HT1080 (cell line): Measurements from ENCODE around the gene RFPL3. TPM values are rescaled to one million over a fixed set of nuclear protein-coding genes. Genes with fewer than 3 reads are reported as not detected.
"Not testable (repeated sequence)": the region's sequence is repeated elsewhere in the genome, so short reads cannot be mapped to it uniquely, and the experiment has no call there.

ENCODE experiments used
- DNase-seq: peaks from one replicate; pipeline ENCODE4 v3.0.0-alpha.2; 2015; ENCODE audit warnings: low read depth
- total RNA-seq: library from RNA; depleted of rRNA; stranded (reverse); fragments of >200 nt; shearing (Covaris generic); gene quantifications from 2 replicates; pipeline ENCODE4 v1.2.3, GENCODE V29; 2014

Gene RFPL3
- total RNA-seq, 1 experiment from 2014 or later = not detected

- no peak for DNase-seq
Observed at GRCh38 chr22:32329202-32329645, 28.4 kb upstream of the RFPL3 start.

- no peak for DNase-seq
Observed at GRCh38 chr22:32331236-32331917, 26.3 kb upstream of the RFPL3 start.

GRCh38 chr22:32331918-32332725 lies 25.5 kb upstream of the RFPL3 start:
- DNase-seq = no peak

- no peak for DNase-seq
Observed at GRCh38 chr22:32333141-32333768, 24.4 kb upstream of the RFPL3 start.

GRCh38 chr22:32333769-32334659 lies 23.7 kb upstream of the RFPL3 start:
- DNase-seq = no peak

DNA sequence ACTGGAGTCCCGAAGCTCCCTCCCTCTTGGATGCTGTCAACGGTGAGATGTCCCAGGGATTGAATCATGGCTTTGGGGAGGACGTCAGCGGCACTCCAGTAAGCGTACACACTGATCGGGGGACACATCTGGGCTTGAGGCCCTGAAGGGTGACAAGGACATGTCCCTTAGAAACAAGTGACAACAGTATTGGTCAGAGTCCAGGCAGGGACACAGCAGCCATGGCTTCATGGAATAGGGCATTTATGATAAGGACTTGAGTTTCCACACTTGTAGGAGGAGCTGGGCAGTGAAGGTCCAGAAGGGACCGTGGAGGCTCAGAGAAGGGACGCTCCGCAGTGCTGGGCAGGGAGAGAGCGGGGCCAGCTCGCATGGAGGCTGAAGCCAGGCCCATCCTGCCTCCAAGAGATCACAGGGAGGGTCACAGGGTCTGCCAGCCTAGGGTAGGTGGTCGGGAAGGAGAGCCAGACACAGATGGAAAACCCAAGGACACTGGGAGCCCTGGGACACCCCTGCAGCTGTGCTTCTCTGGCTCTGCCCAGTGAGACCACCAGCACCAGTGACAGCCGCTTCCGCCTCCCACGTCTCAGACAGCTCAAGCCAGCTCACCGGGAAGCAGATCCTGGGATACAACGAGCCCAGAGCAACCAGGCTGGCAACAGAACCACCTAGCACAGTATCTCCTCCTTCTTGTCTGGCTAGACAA lies 22.9 kb upstream of the RFPL3 start:
- DNase-seq = no peak

DNA sequence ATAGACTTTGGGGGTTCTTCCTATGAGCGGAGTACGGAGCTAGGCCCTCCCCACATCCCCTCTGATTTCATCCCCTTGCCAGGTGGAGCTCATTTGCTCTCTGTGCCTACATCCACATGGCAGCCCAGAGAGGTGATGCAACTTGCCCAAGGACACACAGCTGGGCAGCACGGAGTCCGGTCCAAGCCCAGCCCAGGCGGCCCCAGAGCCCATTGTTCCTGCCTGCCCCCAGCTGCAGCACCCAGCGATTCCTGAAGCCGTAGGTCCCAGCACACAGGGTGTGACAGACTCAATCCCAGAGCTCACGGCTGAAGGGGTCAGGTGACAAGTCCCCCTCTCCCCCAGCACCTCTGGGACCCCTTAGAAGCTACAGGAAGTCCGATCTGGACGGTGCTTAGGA lies 22.2 kb upstream of the RFPL3 start:
- no peak for DNase-seq

GRCh38 chr22:32336121-32336603 lies 21.5 kb upstream of the RFPL3 start:
- DNase-seq = no peak

DNA sequence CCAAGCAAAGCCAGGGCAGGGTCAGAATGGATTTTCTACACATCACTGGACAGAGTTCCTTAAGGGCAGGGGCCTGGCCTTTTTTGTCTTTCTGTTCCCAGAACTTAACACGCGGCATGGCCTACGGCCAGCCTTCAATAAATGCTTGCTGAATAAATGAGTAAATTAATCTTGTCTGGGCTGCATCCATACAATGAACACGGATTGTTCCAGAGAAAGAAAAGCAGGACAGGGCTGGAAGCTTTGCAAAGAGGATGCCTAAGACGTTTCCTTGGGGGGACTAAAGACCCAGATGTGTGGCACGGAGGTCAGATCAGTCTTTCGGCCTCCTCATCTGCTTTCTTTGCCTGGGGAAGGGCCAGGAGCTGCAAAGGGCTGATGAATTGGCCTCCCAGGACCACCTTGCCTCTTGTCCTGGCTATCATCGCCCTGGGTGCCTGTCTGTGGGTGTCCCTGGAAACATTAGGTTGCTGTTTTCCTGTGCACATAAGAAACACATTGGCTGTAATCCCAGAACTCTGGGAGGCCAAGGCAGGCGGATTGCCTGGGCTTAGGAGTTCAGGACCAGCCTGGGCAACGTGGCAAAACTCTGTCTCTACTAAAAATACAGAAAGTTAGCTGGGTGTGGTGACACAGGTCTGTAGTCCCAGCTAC lies 20.8 kb upstream of the RFPL3 start:
- DNase-seq = no peak

GRCh38 chr22:32337425-32337824 lies 20.2 kb upstream of the RFPL3 start:
- DNase-seq = not testable (repeated sequence)

DNA sequence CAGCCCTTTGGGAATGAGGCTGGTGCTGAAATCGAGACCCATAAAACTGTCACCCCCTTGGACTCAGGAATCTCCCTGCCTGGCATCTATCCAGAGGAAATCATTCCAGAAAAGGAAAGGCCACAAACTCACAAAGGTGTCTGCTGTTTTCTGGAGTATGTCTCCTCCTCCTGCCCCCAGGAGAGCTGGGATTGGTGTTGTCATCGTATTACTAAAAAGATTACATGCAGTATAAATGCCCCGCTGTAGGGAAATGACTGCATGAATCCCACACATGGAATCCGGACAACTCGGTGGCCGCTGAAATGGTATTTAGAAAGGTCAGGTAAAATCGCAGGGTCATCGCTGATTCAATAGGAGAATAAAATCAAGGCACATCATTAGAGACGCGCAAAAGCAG lies 18.9 kb upstream of the RFPL3 start:
- DNase-seq = no peak

GRCh38 chr22:32339190-32340012 lies 18.3 kb upstream of the RFPL3 start:
- no peak for DNase-seq

GRCh38 chr22:32340411-32340810 lies 17.3 kb upstream of the RFPL3 start:
- DNase-seq = no peak

DNA sequence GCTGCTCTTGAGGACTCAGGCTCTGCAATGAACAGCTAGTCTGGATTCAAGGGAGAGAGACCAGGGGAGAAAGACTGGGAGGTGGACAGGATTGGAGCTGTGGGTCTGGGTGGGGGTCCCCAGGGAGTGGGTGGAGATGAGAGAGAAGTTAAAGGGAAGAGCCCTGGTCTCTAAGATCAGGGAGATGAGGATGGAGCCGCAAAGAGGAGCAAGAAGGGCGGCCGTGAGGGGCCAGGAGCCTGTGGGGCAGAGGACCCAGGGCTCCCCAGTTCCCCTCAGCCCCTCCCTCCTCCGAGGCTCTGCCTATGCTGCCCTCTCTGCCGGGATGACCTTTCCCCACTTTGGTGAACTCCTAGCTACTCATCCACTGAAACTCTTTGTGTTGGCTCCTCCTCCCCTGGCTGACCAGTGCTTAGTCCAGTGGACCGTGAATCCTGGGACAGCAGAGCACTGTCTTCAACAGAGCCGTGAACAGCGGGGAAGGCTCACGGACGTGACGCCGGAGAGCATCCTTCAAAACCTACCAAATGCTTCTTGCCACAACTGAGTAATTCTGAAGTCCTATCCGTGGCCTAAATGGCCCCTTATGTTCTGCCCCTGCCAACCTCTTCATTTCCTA lies 16.4 kb upstream of the RFPL3 start:
- DNase-seq = no peak

DNA sequence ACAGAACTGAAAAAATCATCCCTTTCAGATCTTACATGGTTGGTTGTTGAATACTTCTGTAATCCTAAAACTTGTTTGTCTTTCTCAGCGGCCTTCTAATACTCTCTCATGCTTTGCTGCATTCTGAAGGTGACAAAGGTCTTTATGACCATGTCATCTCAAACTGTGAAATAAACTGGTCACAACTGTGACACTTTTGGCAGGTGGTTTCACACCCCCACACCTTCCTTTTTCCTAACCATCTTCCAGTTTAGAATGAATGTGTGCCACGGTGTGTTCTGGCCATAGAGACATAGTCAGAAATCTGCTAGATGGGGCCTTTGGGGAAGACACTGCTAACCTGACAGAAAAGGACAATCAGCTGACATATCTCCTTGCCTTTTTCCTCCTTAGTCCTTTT lies 14.7 kb upstream of the RFPL3 start:
- DNase-seq = no peak

DNA sequence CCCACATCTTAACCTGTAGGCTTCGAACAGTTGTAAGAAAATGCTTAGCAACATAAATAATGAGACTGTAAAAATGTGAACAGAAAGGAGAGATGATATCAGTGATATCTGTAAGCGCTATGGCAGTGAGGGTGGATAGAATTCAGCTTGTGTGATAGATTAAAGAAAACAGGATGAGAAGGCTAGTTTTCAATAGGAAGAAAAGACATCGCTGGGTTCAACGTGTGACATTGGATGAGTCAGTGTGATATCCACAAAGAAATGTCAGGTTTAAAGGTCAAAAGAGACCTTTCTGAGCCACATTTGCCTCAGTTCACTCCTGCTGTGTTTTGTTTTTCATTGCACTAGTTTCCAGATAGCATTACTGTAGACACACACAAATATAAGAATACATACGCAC lies 13.7 kb upstream of the RFPL3 start:
- DNase-seq = no peak

DNA sequence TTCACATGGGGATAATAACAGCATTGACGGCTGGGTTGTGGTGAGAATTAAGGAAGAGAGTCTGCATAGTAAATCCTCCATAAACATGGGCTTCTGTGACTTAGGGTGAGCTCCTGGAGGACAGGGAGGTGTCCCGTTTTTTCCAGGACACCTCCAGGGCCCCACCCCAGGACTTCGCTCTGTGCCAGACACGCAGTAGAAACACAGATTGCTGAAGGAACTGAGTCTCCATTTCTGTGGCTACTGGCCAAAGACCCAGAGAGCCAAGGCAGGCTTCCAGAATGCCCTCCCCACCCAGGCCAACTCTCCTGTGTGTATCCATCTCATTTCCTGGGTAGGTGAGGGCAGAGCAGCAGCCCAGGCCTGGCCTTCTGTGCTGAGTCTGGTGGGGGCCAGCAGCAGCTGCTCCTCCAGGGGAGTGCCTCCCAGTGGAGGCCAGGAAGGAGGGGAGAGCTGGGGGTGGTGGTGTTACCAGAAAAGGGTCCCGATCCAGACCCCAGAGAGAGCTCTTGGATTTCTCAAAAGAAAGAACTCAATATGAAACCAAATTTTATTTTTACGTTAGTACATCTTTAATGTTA lies 9.5 kb upstream of the RFPL3 start:
- no peak for DNase-seq

GRCh38 chr22:32351875-32352274 lies 5.8 kb upstream of the RFPL3 start:
- not testable (repeated sequence) for DNase-seq
